ENCODE data around the gene KCNQ1.

The KCNQ1 gene

GRCh38 chr11:2802389-2803185 is 357.8 kb downstream of the KCNQ1 start:
- Histone ChIP-seq H3K79me1 (replicated peaks; ENCODE audit: low read length, poor library complexity, severe bottlenecking) (no peaks in the 10 kb centered on the region), H3K18ac (ENCODE audit: low read depth in 1 of 2, low read length in 2 of 2) (no peak overlapping the region), H4K91ac (ENCODE audit: low read length) (no peak overlapping the region), H3K36me3 (ENCODE audit: control insufficient read depth in 1 of 2, insufficient read depth in 2 of 2, low read depth in 1 of 2, low read length in 2 of 2) (no peaks in the 10 kb centered on the region), H4K8ac (ENCODE audit: low read length) (no peak overlapping the region), H3K4me3 (ENCODE audit: insufficient read depth in 1 of 2, low read depth in 1 of 2, low read length in 2 of 2) (no peak overlapping the region), H3K4me2 (ENCODE audit: low read length, poor library complexity, severe bottlenecking) (no peak overlapping the region), H3K9me3 (ENCODE audit: control insufficient read depth, low read length) (no peaks in the 10 kb centered on the region), H2AFZ (ENCODE audit: low read depth, low read length) (no peak overlapping the region), H2BK5ac (ENCODE audit: low read depth, low read length, poor library complexity, severe bottlenecking) (no peak overlapping the region), H3K4me1 (ENCODE audit: control insufficient read depth, insufficient read depth, low read depth, low read length) (peaks cover 2% of the 10 kb centered on the region), H3K27me3 (ENCODE audit: control insufficient read depth in 1 of 2, insufficient read depth in 1 of 2, low read length in 2 of 2) (peaks cover 25 to 70% of the 10 kb centered on the region in 2 experiments), H2BK12ac (ENCODE audit: low read length in 2 of 2) (no peak overlapping the region), H3K4ac (ENCODE audit: low read depth in 1 of 2, low read length in 2 of 2) (no peak overlapping the region), H2AK5ac (ENCODE audit: low read length, severe bottlenecking) (no peak overlapping the region), H2BK120ac (ENCODE audit: low read depth, low read length) (no peak overlapping the region), H3K14ac (ENCODE audit: low read length in 2 of 2) (no peak overlapping the region), H3K23ac (ENCODE audit: low read length in 2 of 2) (no peak overlapping the region), H3K9ac (ENCODE audit: low read length) (no peak overlapping the region), H3K27ac (ENCODE audit: low read length, poor library complexity, severe bottlenecking) (no peak overlapping the region), H2BK15ac (ENCODE audit: low read depth, poor library complexity, severe bottlenecking) (no peak overlapping the region)
- no peak for DNase-seq
- WGBS: 88% methylated on average over 18 of the region's 18 CpGs

GRCh38 chr11:2803186-2804091 is 358.6 kb downstream of the KCNQ1 start:
- Histone ChIP-seq H2BK15ac (ENCODE audit: low read depth, poor library complexity, severe bottlenecking) (no peak overlapping the region), H3K4me2 (ENCODE audit: low read length, poor library complexity, severe bottlenecking) (no peak overlapping the region), H3K36me3 (ENCODE audit: control insufficient read depth in 1 of 2, insufficient read depth in 2 of 2, low read depth in 1 of 2, low read length in 2 of 2) (no peaks in the 10 kb centered on the region), H2BK120ac (ENCODE audit: low read depth, low read length) (no peak overlapping the region), H3K27ac (ENCODE audit: low read length, poor library complexity, severe bottlenecking) (no peak overlapping the region), H3K14ac (ENCODE audit: low read length in 2 of 2) (no peak overlapping the region), H3K27me3 (ENCODE audit: control insufficient read depth in 1 of 2, insufficient read depth in 1 of 2, low read length in 2 of 2) (peaks cover 32 to 73% of the 10 kb centered on the region in 2 experiments), H2BK12ac (ENCODE audit: low read length in 2 of 2) (no peak overlapping the region), H2BK5ac (ENCODE audit: low read depth, low read length, poor library complexity, severe bottlenecking) (no peak overlapping the region), H3K18ac (ENCODE audit: low read depth in 1 of 2, low read length in 2 of 2) (no peak overlapping the region), H2AFZ (ENCODE audit: low read depth, low read length) (no peak overlapping the region), H3K4me3 (ENCODE audit: insufficient read depth in 1 of 2, low read depth in 1 of 2, low read length in 2 of 2) (no peak overlapping the region), H2AK5ac (ENCODE audit: low read length, severe bottlenecking) (no peak overlapping the region), H3K79me1 (replicated peaks; ENCODE audit: low read length, poor library complexity, severe bottlenecking) (no peaks in the 10 kb centered on the region), H4K91ac (ENCODE audit: low read length) (no peak overlapping the region), H3K23ac (ENCODE audit: low read length in 2 of 2) (no peak overlapping the region), H3K4ac (ENCODE audit: low read depth in 1 of 2, low read length in 2 of 2) (no peak overlapping the region), H4K8ac (ENCODE audit: low read length) (no peak overlapping the region), H3K4me1 (ENCODE audit: control insufficient read depth, insufficient read depth, low read depth, low read length) (peaks cover 4% of the 10 kb centered on the region), H3K9me3 (ENCODE audit: control insufficient read depth, low read length) (no peaks in the 10 kb centered on the region), H3K9ac (ENCODE audit: low read length) (no peak overlapping the region)
- no peak for DNase-seq
- WGBS: 92% methylated on average over 20 of the region's 20 CpGs

- Histone ChIP-seq H3K4me1 (ENCODE audit: control insufficient read depth, insufficient read depth, low read depth, low read length) (peaks cover 4% of the 10 kb centered on the region), H2BK15ac (ENCODE audit: low read depth, poor library complexity, severe bottlenecking) (peak overlapping the region; percentile 75), H3K18ac (ENCODE audit: low read depth in 1 of 2, low read length in 2 of 2) (no peak overlapping the region), H3K23ac (ENCODE audit: low read length in 2 of 2) (no peak overlapping the region), H4K8ac (ENCODE audit: low read length) (no peak overlapping the region), H3K14ac (ENCODE audit: low read length in 2 of 2) (no peak overlapping the region), H3K27ac (ENCODE audit: low read length, poor library complexity, severe bottlenecking) (no peak overlapping the region), H2BK120ac (ENCODE audit: low read depth, low read length) (no peak overlapping the region), H3K4me3 (ENCODE audit: insufficient read depth in 1 of 2, low read depth in 1 of 2, low read length in 2 of 2) (no peak overlapping the region), H2BK5ac (ENCODE audit: low read depth, low read length, poor library complexity, severe bottlenecking) (no peak overlapping the region), H3K36me3 (ENCODE audit: control insufficient read depth in 1 of 2, insufficient read depth in 2 of 2, low read depth in 1 of 2, low read length in 2 of 2) (no peaks in the 10 kb centered on the region), H3K9ac (ENCODE audit: low read length) (no peak overlapping the region), H3K4ac (ENCODE audit: low read depth in 1 of 2, low read length in 2 of 2) (no peak overlapping the region), H2BK12ac (ENCODE audit: low read length in 2 of 2) (no peak overlapping the region), H3K9me3 (ENCODE audit: control insufficient read depth, low read length) (peaks cover under 1% of the 10 kb centered on the region), H4K91ac (ENCODE audit: low read length) (no peak overlapping the region), H2AK5ac (ENCODE audit: low read length, severe bottlenecking) (no peak overlapping the region), H2AFZ (ENCODE audit: low read depth, low read length) (no peak overlapping the region), H3K27me3 (ENCODE audit: control insufficient read depth in 1 of 2, insufficient read depth in 1 of 2, low read length in 2 of 2) (peaks cover 32 to 69% of the 10 kb centered on the region in 2 experiments), H3K79me1 (replicated peaks; ENCODE audit: low read length, poor library complexity, severe bottlenecking) (no peaks in the 10 kb centered on the region), H3K4me2 (ENCODE audit: low read length, poor library complexity, severe bottlenecking) (no peak overlapping the region)
- no peak for DNase-seq
- 86% methylated on average over 10 of the region's 10 CpGs for WGBS
These were observed 359.4 kb downstream of the KCNQ1 start for GRCh38 chr11:2804189-2804588.

Measured in mesenchymal stem cell (in vitro differentiated cells and primary cell).